HL-60 (cell line): Measurements from ENCODE around the gene ENO3.

Experiments
- GABPA ChIP-seq: IDR thresholded peaks from 2 replicates; pipeline ENCODE4 v1.6.1; 2012; ENCODE audit warnings: low read depth
- POLR2AphosphoS5 ChIP-seq: IDR thresholded peaks from 2 replicates; pipeline ENCODE4 v1.6.1; 2012; ENCODE audit warnings: low read depth
- TF ChIP-seq, protein P1 (sequence below): IDR thresholded peaks from one replicate; pipeline ENCODE4 v1.5.1; 2011; ENCODE audit warnings: low read length, control low read depth, inconsistent platforms; ENCODE audit not compliant: insufficient read depth
- TF ChIP-seq, protein P2 (sequence below): IDR thresholded peaks from 2 replicates; pipeline ENCODE4 v1.6.1; 2012; ENCODE audit warnings: low read depth; ENCODE audit not compliant: insufficient replicate concordance

DNA sequence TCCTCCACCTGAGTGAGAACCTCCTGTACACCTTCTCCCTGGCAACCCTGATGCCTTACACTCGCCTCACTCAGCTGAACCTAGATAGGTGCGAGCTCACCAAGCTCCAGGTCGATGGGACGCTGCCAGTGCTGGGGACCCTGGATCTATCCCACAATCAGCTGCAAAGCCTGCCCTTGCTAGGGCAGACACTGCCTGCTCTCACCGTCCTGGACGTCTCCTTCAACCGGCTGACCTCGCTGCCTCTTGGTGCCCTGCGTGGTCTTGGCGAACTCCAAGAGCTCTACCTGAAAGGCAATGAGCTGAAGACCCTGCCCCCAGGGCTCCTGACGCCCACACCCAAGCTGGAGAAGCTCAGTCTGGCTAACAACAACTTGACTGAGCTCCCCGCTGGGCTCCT is 18.2 kb upstream of the ENO3 start:
- TF ChIP-seq POLR2AphosphoS5 (no peak), GABPA (no peak)
- TF ChIP-seq, protein P1, sequence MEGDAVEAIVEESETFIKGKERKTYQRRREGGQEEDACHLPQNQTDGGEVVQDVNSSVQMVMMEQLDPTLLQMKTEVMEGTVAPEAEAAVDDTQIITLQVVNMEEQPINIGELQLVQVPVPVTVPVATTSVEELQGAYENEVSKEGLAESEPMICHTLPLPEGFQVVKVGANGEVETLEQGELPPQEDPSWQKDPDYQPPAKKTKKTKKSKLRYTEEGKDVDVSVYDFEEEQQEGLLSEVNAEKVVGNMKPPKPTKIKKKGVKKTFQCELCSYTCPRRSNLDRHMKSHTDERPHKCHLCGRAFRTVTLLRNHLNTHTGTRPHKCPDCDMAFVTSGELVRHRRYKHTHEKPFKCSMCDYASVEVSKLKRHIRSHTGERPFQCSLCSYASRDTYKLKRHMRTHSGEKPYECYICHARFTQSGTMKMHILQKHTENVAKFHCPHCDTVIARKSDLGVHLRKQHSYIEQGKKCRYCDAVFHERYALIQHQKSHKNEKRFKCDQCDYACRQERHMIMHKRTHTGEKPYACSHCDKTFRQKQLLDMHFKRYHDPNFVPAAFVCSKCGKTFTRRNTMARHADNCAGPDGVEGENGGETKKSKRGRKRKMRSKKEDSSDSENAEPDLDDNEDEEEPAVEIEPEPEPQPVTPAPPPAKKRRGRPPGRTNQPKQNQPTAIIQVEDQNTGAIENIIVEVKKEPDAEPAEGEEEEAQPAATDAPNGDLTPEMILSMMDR: no peak
- TF ChIP-seq, protein P2, sequence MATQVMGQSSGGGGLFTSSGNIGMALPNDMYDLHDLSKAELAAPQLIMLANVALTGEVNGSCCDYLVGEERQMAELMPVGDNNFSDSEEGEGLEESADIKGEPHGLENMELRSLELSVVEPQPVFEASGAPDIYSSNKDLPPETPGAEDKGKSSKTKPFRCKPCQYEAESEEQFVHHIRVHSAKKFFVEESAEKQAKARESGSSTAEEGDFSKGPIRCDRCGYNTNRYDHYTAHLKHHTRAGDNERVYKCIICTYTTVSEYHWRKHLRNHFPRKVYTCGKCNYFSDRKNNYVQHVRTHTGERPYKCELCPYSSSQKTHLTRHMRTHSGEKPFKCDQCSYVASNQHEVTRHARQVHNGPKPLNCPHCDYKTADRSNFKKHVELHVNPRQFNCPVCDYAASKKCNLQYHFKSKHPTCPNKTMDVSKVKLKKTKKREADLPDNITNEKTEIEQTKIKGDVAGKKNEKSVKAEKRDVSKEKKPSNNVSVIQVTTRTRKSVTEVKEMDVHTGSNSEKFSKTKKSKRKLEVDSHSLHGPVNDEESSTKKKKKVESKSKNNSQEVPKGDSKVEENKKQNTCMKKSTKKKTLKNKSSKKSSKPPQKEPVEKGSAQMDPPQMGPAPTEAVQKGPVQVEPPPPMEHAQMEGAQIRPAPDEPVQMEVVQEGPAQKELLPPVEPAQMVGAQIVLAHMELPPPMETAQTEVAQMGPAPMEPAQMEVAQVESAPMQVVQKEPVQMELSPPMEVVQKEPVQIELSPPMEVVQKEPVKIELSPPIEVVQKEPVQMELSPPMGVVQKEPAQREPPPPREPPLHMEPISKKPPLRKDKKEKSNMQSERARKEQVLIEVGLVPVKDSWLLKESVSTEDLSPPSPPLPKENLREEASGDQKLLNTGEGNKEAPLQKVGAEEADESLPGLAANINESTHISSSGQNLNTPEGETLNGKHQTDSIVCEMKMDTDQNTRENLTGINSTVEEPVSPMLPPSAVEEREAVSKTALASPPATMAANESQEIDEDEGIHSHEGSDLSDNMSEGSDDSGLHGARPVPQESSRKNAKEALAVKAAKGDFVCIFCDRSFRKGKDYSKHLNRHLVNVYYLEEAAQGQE: no peak
